Peyer's patch (tissue), 4 donors: ENCODE measurements around the gene FGF2.

ENCODE experiments used
- CTCF ChIP-seq, 6 experiments: fragments of 450-650 bp in 4 of 6; fragments of 200-600 bp in 2 of 6; sonication (generic) in 1 of 6; IDR thresholded peaks; one replicate each; pipeline ENCODE4 v1.5.1; 2017 to 2019; ENCODE audit warnings: antibody characterized with exemption in 6 of 6, mild to moderate bottlenecking in 3 of 6, moderate library complexity in 1 of 6
- POLR2A ChIP-seq, 2 donors: fragments of 450-650 bp; IDR thresholded peaks; one replicate each; pipeline ENCODE4 v1.5.1; 2017; ENCODE audit warnings: antibody characterized with exemption in 2 of 2, mild to moderate bottlenecking in 2 of 2, moderate library complexity in 2 of 2

- TF ChIP-seq CTCF (IDR thresholded peaks at IDR 0.05) (no peak), POLR2A (IDR thresholded peaks at IDR 0.05) (no peak)
Observed at GRCh38 chr4:122788935-122789334, 37.7 kb upstream of the FGF2 start.
